K562 (cell line): Measurements from ENCODE around the gene PSMB10. TPM values are rescaled to one million over a fixed set of nuclear protein-coding genes. Genes with fewer than 3 reads are reported as not detected.

ENCODE experiments used
- E4F1 ChIP-seq: fragments of 250-450 bp; sonication (Bioruptor Pico); IDR thresholded peaks from 2 replicates; pipeline ENCODE4 v1.5.0; 2021; ENCODE audit warnings: mild to moderate bottlenecking, borderline replicate concordance
- FIP1L1 ChIP-seq: fragments of 200-400 bp; formaldehyde crosslinking; IDR thresholded peaks from 2 replicates; pipeline ENCODE4 v1.6.1; 2018; ENCODE audit warnings: mild to moderate bottlenecking, low read depth, low read length; ENCODE audit not compliant: poor library complexity, severe bottlenecking
- FOXP1 ChIP-seq: sonication (generic); formaldehyde crosslinking; IDR thresholded peaks from 2 replicates; pipeline ENCODE4 v1.8.0; 2022; ENCODE audit warnings: mild to moderate bottlenecking, missing genetic modification reagents
- HMGN3 ChIP-seq: IDR thresholded peaks from 2 replicates; pipeline ENCODE4 v1.6.1; 2011; ENCODE audit warnings: borderline replicate concordance, low read depth, mild to moderate bottlenecking, mixed read lengths, low read length; ENCODE audit not compliant: insufficient read length; ENCODE audit errors: extremely low read depth
- SREBF1 ChIP-seq: fragments of 150-350 bp; IDR thresholded peaks from 2 replicates; pipeline ENCODE4 v1.6.1; 2014; ENCODE audit warnings: antibody characterized with exemption, low read depth, low read length, borderline replicate concordance
- TAF9B ChIP-seq: fragments of 450-650 bp; IDR thresholded peaks from 2 replicates; pipeline ENCODE4 v1.6.1; 2018; ENCODE audit warnings: mild to moderate bottlenecking; ENCODE audit not compliant: partially characterized antibody
- XRCC3 ChIP-seq: fragments of 450-650 bp; IDR thresholded peaks from 2 replicates; pipeline ENCODE4 v1.6.1; 2017; ENCODE audit warnings: mild to moderate bottlenecking, moderate library complexity
- ZBTB40 ChIP-seq, 2 experiments: fragments of 450-650 bp in 1 of 2; sonication (generic) in 1 of 2; formaldehyde crosslinking in 1 of 2; IDR thresholded peaks; 2 replicates each; pipeline versions ENCODE4 v1.7.1 to v1.9.0; 2016 to 2022; ENCODE audit warnings: inconsistent platforms in 1 of 2, mild to moderate bottlenecking in 1 of 2, missing genetic modification reagents in 1 of 2
- ZEB2 ChIP-seq: fragments of 450-650 bp; IDR thresholded peaks from 2 replicates; pipeline ENCODE4 v1.6.1; 2016
- ZNF197 ChIP-seq: fragments of 200-800 bp; sonication (Bioruptor generic); IDR thresholded peaks from 2 replicates; pipeline ENCODE4 v1.6.1; 2016; ENCODE audit warnings: low read depth, missing genetic modification characterization, missing compliant biosample characterization
- polyA plus RNA-seq, 8 experiments: library from polyadenylated mRNA; depleted of rRNA in 4 of 8; stranded (reverse) in 5 of 8; unstranded in 3 of 8; fragments of >200 nt; fragmentation: Nextera tagmentation in 2 of 8; fragmentation: Illumina TruSeq in 1 of 8; extraction: Ambion mirVana in 2 of 8; extraction: Trizol in 1 of 8; gene quantifications; 2 replicates each; pipeline versions ENCODE4 v1.2.1 to v1.2.3, GENCODE V29; 2011 to 2014; ENCODE audit warnings: inconsistent platforms in 1 of 8, missing spikeins in 1 of 8
- total RNA-seq, 7 experiments: library from RNA; depleted of rRNA in 6 of 7; stranded (reverse); fragments of >200 nt in 6 of 7; fragmentation: Illumina TruSeq in 2 of 7; extraction: Trizol in 2 of 7; gene quantifications; 2 replicates each; pipeline versions ENCODE4 v1.2.1 to v1.2.3, GENCODE V29; 2011 to 2021; ENCODE audit warnings: low replicate concordance in 1 of 7
- TF ChIP-seq, protein P1 (sequence below): fragments of 450-650 bp; conservative IDR thresholded peaks from 2 replicates; pipeline ENCODE4 v1.6.1; 2016; ENCODE audit warnings: missing genetic modification characterization, low read depth, mild to moderate bottlenecking, control low read depth, missing compliant biosample characterization

The PSMB10 gene
- total and polyA plus RNA-seq, 9 of the 15 experiments (the other 6 are each of a cell fraction or from before 2014, with no cell fraction given) = 11.7 to 105 (median 51.0) TPM

DNA sequence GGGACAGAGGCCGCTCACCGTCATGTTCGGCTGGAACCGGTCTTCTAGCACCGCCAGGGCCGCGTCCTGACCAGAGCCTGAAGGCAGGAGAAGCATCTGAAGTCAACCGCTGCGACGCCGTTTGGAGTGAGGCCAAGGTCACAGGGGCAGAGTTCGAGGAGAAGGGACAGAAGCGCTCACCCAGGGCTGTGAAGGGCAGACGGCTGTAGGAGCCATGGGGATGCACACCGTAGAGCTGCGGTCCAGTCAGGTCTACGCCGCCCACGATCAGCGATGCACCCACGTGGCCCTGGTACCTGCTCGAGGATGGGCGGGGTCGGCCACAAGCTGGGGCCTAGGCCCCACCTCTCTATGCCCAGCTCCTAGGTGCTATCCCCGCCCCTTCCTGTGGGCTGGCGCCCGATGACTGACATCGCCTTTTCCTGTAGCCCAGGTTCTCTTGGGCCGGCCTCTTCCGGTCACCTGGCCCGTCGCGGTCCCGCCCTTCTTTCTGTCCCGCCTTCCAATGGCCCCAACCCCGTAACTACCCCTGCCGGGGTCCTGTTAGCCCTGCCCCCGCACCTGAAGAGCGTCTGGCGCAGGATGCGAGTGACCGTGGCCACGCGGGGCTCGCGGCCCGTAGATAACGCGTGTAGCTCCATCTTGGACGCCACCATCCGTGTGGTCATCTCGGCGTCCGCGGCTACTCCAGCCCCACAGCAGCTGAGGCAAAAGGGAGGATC lies 1.1 kb downstream of the PSMB10 start (continued):
- TF ChIP-seq ZBTB40 (IDR thresholded peaks at IDR 0.05) = peak; percentile 89
- no peak for TF ChIP-seq ZBTB40 (CRISPR knock-in tag; IDR thresholded peaks at IDR 0.05)
- TF ChIP-seq E4F1 (CRISPR knock-in tag) = peak; percentile 8; the same call in 1 of the 2 replicates
- TF ChIP-seq SREBF1 = no peak
- peak; percentile 72 for TF ChIP-seq FIP1L1
- TF ChIP-seq XRCC3 = no peak
- no peak for TF ChIP-seq ZNF197
- 0 out of 2 replicates have a peak, but pooled peaks have one; percentile 57 for TF ChIP-seq FOXP1 (CRISPR knock-in tag)
- peak; percentile 95 for TF ChIP-seq HMGN3
- no peak for TF ChIP-seq TAF9B
- TF ChIP-seq, protein P1, sequence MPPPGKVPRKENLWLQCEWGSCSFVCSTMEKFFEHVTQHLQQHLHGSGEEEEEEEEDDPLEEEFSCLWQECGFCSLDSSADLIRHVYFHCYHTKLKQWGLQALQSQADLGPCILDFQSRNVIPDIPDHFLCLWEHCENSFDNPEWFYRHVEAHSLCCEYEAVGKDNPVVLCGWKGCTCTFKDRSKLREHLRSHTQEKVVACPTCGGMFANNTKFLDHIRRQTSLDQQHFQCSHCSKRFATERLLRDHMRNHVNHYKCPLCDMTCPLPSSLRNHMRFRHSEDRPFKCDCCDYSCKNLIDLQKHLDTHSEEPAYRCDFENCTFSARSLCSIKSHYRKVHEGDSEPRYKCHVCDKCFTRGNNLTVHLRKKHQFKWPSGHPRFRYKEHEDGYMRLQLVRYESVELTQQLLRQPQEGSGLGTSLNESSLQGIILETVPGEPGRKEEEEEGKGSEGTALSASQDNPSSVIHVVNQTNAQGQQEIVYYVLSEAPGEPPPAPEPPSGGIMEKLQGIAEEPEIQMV = peak; percentile 80
- TF ChIP-seq ZEB2 = peak; percentile 52
